Effector memory CD8-positive, alpha-beta T cell (primary cell): Measurements from ENCODE around the gene ASAP2.

Source experiments
- ATAC-seq: fragments of 150-1000 bp; cut with Tn5 transposase; replicated peaks from 2 replicates; pipeline ENCODE4 v1.10.0; 2021; ENCODE audit warnings: mild to moderate bottlenecking, moderate library complexity
- DNase-seq, 3 experiments: peaks; one replicate each; pipeline ENCODE4 v3.0.0; 2021
- H3K27ac Mint-ChIP-seq, 2 donors: one replicate each; pipeline ENCODE4 v1.8.0; 2022; ENCODE audit warnings: mild to moderate bottlenecking in 2 of 2, mixed read lengths in 2 of 2, moderate library complexity in 2 of 2
- H3K27me3 Mint-ChIP-seq, 2 donors: one replicate each; pipeline ENCODE4 v1.8.0; 2022; ENCODE audit warnings: mixed read lengths in 2 of 2
- H3K36me3 Mint-ChIP-seq: one replicate; pipeline ENCODE4 v1.8.0; 2022; ENCODE audit warnings: mild to moderate bottlenecking, moderate library complexity, mixed read lengths; ENCODE audit not compliant: insufficient read depth
- H3K4me1 Mint-ChIP-seq, 2 donors: one replicate each; pipeline ENCODE4 v1.8.0; 2022; ENCODE audit warnings: low read depth in 2 of 2, mixed read lengths in 2 of 2
- H3K4me3 Mint-ChIP-seq, 2 donors: one replicate each; pipeline ENCODE4 v1.8.0; 2022; ENCODE audit warnings: mild to moderate bottlenecking in 2 of 2, mixed read lengths in 2 of 2, moderate library complexity in 2 of 2
- H3K9me3 Mint-ChIP-seq, 2 donors: one replicate each; pipeline ENCODE4 v1.8.0; 2022; ENCODE audit warnings: mixed read lengths in 2 of 2

ASAP2 gene

DNA sequence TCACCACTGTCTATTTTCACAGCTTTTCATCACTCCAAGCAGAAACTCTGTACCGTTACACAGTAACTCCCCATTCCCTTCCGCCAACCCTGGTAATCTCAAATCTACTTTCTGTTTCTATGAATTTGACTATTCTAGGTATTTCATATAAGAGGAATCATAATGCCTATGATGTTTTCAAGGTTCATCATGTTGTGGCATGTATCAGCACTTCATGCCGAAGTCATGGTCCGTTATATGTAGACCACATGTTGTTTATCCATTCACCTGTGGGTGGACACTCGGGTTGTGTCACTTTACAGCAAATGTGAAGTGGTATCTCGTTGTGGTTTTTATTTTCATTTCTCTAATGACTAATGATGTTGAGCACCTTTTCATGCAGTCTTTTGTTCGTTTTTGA is 238.5 kb downstream of the ASAP2 start:
- Mint-ChIP-seq H3K4me3 (no peak overlapping the region), H3K27ac (peak overlapping the region; percentile 5 to 29), H3K36me3 (peaks cover 46% of the 10 kb centered on the region), H3K4me1 (peaks cover 2 to 4% of the 10 kb centered on the region in 2 donors), H3K9me3 (no peaks in the 10 kb centered on the region), H3K27me3 (no peaks in the 10 kb centered on the region)
- no peak for ATAC-seq
- DNase-seq, result no peak

GRCh38 chr2:9451231-9451630 is 244.6 kb downstream of the ASAP2 start:
- ATAC-seq, result no peak
- Mint-ChIP-seq H3K4me1 (no peaks in the 10 kb centered on the region), H3K36me3 (peaks cover 47% of the 10 kb centered on the region), H3K9me3 (no peaks in the 10 kb centered on the region), H3K27ac (no peak overlapping the region), H3K4me3 (no peak overlapping the region), H3K27me3 (no peaks in the 10 kb centered on the region)
- DNase-seq, result no peak
